ENCODE measurements around the gene GFRA4.

The GFRA4 gene

DNA sequence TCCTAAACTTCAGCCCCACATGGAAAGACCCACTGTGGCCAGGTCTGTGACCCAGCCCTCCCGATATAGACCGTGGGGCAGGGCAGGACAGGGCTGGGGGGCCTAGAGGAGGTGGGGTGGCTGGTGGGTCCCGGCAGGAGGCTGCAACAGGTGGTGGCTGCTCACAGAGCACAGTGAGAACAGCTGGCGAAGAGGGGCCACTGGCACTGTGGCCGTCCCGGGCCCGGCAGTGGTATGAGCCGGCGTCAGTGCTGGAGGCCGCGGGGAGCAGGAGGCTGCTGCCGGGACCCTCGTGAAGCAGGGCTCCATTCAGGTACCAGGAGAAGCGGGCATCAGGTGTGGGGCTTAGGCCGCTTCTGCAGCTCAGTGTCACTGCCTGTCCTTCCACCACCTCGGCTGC, 35.8 kb upstream of the GFRA4 start:
- no peak for TF ChIP-seq CTCF (IDR thresholded peaks at IDR 0.05)

- TF ChIP-seq CTCF (IDR thresholded peaks at IDR 0.05), result no peak
Observed at GRCh38 chr20:3698591-3699001, 35.4 kb upstream of the GFRA4 start.

DNA sequence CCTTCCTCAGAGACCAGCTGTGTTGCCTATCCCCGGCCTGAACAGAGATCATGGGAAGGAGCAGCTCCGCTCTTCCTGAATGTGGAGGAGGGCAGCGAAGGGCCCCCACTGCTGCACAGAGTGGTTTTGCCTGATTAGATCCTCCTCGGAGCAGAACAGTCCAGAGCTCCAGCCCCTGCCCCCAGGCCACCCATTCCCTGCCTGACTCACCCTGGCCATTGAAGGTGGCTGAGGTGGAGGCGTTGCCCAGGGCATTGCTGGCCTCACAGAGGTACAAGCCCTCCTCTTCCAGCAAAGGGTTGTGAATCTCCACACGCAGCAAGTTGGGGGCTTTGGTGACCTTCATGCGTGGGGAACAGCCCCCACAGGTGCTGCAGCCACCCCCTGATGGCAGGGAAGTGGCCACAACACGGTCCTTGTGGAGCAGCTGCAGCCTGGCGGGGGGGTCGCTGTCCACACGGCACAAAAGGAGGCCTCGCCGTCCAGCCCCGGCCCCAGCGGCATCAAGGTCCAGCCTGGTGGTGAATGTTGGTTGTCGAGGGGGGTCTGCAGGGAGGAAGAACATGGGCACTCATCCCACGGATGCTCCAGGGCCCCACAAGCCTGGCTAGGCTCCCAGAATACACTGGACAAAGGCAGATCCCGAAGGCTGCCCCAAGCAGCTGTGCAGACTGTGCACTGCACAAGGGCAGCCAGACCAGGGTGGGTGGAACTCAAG, 34.5 kb upstream of the GFRA4 start:
- no peak for TF ChIP-seq CTCF (IDR thresholded peaks at IDR 0.05)

GRCh38 chr20:3696745-3697587, 33.8 kb upstream of the GFRA4 start:
- TF ChIP-seq CTCF (IDR thresholded peaks at IDR 0.05), result no peak

GRCh38 chr20:3696200-3696599, 33.0 kb upstream of the GFRA4 start:
- TF ChIP-seq CTCF (IDR thresholded peaks at IDR 0.05), result peak; percentile 61

DNA sequence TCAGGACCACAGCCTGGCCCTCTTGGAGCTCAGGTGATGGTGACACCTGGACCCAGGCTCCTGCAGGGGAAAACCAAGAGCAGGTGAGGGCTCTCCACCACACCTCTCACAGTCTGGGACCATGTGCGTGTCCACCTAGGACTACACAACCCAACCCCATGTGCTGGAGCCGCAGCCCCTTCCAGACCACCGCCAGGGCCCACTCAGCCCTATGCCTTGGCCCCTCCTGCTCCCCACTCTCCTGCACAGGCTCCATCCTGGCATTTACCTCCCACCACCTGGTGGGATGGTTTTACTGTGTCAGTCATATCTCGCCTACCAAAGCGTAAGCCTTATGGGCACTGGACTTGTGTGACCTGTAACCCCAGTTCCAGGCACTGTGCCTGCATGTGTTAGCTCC, 31.7 kb upstream of the GFRA4 start:
- TF ChIP-seq CTCF (IDR thresholded peaks at IDR 0.05), result no peak

DNA sequence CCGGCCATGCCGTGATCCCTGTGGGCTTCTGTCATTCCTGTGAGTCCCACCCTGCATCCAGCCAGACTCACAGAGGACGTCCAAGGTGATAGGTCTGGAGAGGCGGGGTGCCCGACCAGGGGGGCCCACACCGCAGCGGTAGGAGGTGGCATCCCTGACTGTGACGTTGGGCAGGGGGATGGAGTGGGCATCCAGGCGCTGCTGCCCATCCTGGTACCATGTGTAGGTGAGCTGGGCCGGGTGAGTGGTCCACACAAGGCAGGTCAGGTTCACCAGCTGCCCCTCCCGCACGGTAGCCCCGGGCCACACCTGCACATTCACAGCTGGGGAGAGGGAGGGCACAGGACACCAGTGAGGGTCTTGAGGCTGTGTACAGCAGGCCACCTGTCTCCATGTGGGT, 30.2 kb upstream of the GFRA4 start:
- no peak for TF ChIP-seq CTCF (IDR thresholded peaks at IDR 0.05)
